Stimulated activated CD8-positive, alpha-beta memory T cell treated with anti-CD3 and anti-CD28 coated beads, Interleukin-12 subunit alpha, Interleukin-12 subunit beta, amount 100 ng/mL, for 1 hour (primary cell): Measurements from ENCODE around the gene CDH13.

Experiments
- DNase-seq: peaks from one replicate; pipeline ENCODE4 v3.0.0-alpha.2; 2020; ENCODE audit warnings: low read depth

Gene CDH13

GRCh38 chr16:83058376-83058775 lies 431.6 kb downstream of the CDH13 start:
- DNase-seq: no peak

GRCh38 chr16:83059237-83059636 lies 432.5 kb downstream of the CDH13 start:
- no peak for DNase-seq

- no peak for DNase-seq
These were observed 439.2 kb downstream of the CDH13 start for GRCh38 chr16:83066011-83066410.

- DNase-seq: no peak
These were observed 440.1 kb downstream of the CDH13 start for GRCh38 chr16:83066881-83067280.

DNA sequence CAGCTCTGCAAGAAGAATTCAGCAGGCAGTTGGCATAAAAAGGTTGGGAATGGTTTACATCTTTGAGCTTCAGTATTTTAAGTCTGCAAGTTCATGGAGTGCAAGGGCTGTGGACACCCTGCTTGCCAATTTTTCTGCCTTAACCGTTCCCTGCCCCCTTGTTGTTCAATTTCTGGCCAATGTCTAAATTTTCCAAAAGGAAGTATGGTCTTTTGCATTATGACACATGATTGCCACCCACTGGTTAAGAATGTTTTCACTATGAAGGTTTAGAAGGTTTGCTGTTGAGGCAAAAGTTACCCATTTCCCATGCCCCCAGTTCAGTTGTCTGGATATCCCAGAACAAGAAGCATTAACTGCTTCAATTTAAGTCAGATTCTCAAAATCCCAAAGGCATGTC lies 441.9 kb downstream of the CDH13 start:
- no peak for DNase-seq

DNA sequence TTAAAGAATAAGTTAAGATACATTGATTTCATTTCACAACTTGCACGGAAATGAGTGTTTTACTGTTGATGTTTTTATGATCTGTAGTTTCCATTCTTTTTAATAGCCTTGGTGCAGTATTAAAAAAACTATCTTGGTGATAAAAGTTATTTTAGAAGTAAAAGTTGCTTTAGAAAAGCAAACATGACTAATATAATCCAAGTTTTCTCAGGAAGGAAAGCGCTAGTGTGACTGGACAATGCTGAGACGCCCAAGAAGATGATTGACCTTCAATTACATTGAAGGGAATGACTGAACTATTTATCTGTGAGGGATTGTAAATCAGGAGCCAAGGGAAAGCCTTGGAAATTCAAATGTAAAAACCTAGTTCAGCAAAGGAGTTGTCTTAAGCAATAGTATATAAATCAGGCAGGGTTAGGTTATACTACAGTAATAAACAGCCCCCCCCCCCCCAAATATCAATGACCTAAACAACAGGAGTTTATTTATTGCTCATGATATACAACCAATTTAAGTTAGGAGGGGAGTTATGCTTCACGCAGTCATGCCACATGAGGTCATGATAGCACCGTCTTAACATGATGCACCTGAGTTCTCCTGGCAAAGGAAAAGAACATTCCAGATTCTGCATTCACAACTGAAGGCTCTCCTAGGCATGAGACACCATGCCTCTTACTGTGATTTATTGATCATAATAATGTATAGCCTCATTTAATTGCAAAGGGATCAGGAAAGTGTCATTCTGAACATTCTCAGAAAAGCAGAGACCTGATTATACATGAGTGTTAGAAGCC lies 443.8 kb downstream of the CDH13 start:
- DNase-seq: no peak

- no peak for DNase-seq
These were observed 449.2 kb downstream of the CDH13 start for GRCh38 chr16:83075956-83076355.

GRCh38 chr16:83083361-83083760 lies 456.6 kb downstream of the CDH13 start:
- no peak for DNase-seq

- no peak for DNase-seq
These were observed 458.9 kb downstream of the CDH13 start for GRCh38 chr16:83085660-83086059.

DNA sequence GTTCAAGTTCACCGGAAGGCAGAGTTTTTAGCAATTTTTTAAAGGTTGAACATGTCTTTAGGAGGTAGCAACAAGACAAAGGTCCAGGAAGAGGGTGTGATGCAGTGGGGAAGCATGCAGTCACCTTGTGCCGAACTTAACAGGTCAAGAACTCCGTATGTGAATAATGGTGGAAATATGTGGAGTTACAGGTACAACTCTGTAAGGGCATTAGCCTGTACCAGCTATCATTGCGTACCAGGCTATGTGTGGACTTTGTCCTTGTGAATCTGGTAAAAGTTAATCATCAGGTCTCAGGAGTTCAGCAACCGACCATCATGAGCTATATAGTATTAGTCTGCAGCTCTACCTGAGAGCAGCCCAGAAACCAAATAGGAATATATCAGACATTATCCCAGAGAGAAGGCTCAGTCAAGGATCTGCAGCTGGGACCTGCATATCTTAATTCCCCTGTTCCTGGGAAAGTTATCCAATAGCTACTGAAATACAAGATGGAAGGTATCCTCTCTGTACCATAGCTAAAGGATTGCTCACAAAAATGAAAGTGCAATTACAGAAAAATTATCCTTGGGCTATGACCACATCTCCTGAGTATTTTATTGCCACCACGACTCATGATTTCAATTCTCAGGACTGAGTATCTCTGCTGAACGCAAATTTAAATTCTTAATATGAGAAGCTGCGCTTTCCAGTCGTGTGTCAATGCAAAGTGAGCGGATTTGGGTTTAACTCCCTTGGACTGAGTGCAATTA lies 469.3 kb downstream of the CDH13 start:
- DNase-seq: no peak

DNA sequence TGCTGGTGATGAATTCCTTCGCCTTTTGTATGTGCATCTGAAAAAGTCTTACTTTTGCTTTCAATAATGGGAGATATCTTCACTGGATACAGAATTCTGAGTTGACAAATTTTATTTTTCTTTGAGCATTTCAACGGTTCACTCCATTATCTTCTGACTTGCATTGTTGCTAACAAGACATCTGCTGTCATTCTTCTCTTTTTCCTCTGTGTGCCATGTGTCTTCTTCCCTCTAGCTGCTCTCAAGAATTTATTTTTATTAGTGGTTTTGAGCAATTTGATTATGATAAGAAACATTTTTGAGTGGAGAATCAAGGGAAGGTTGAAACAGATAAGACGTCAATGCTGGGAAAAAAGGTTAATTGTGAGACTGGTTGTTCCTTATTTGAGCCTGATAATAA lies 471.8 kb downstream of the CDH13 start:
- no peak for DNase-seq

DNA sequence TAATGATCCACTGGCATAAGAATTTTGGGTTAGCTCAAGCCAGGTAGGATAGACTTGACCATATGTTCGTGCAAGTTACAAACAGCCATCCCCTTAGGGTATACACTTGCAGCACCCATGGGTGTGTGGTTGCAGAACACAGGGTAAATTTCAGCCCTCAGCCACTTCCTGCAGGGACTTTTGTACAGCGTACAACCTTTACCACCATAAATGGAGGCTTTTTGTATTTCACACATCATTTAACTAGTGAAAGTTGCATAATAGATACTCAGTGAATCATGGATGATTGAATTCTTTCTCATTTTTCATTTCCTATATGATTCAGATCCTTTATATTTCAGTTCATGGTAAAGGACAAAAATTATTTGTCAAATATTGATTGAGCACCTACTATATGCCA lies 473.9 kb downstream of the CDH13 start:
- DNase-seq: no peak

DNA sequence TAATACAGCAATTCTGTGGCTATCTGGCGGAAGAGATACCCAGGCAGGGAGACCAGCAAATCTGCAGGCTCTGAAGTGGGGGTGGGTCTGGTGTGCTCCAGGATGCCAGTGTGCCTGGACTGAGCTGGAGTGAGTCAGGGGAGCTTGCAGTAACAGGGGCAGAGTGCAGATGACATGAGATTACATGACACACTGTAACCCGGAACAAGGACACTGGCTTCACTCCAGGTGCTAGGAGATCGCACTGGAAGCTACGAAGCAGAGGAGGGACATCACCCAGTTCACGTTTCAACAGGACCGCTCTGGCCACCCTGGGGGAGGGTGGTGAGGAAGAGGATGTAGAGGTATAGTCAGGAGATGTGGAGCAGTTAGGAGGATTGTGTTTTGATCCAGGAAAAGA lies 475.6 kb downstream of the CDH13 start:
- DNase-seq: no peak

DNA sequence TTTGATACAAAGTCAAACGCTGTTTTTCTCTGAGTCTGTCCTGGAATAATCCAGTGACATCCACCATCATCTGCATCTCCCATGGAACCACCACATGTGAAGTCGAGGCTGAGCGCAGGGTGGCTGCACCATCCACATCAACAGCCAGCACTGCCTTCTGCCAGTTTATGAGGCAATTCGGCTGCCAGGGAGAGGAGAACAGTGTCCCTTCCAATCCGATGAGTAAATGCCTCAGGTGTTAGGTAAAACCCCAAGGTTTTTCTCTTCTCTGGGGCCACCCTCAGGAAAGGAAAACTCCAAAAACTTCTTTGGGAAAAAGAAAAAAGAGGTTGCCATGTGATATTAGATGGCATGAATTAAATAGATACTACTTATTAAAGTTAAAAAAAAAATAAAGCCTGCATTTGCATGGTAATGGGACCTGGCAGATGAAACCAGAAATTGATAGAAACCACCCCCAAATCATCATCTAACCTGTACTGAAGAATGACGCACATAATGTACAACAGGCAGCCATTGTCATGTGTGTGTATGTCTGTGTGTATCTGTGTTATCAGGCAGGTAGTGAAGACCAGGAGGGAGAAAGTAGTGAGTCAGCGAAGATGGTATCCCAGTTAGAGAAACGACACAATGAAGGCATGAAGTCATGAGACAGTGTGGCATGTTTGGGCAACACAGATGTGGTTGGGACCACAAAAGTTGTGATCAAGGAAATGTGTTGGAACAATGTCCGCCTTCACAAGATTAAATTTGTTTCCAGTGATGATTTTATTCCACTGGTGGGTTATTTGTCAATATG lies 478.7 kb downstream of the CDH13 start:
- no peak for DNase-seq

DNA sequence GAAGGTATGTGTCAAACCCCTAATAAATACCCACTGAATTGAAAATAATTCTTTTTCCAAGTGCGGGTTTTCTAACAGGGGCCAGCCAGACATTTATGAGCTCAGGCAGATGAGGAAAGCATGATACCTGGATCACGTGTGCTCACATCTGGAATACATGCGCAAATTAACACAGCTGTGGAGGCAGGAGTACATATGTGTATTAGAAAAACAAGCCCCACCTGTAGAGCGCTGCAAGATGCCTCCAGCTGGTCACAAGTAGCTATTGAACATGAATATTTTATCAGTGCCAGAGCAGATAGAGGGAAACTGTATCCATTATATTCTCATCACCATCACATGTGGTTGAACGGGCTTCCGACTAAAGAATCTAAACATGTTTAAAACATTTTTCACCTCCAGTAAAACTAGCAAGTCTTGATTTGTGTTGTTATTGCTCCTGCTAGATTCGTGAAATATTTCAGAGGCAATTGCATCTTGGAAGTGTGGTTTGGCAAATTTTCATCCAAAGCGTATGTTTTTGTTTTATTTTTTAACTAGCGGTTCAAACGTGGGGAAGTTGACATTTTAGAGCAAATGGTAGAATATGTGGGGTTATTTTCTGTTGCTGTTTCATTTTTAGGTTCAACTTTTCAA lies 482.8 kb downstream of the CDH13 start:
- DNase-seq: no peak

DNA sequence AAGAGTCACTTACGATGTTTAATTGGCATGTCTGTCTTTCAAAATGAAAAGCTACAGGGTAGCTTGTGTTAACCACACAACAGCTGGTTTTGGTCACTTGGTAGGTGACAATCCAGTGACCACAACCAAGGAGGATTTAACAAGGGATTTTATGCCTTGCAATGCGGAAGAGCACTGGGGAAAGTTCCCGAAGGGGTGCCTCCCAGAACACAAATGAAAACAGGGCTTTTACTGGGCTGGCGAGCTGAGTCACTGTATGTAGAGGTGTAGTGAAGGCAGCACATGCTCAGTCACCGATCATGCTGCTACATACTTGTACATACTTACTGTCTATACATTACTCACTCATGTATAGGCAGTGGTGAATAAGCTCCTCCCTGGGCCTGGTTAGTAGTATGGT lies 483.5 kb downstream of the CDH13 start:
- DNase-seq: no peak

DNA sequence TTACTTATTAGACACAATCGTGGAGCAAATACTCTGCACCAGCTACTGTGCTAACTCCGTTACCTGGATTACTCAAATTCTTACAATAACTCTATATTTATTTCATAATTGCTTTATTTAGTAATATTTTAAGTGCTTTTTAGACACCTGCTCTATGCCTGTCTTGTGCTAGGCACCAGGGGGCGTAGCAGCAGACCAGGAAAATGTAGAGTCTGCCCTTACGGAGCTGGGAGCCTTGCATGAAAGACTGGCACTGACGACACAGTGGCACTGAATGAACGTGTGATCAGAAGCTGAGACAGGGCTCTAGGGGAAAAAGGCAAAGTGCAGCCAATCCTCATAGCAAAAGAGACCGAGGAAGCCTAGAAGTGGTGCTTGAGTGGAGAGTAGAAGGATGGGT lies 486.5 kb downstream of the CDH13 start:
- DNase-seq: no peak

- no peak for DNase-seq
These were observed 487.0 kb downstream of the CDH13 start for GRCh38 chr16:83113811-83114210.

GRCh38 chr16:83115491-83116232 lies 488.9 kb downstream of the CDH13 start:
- no peak for DNase-seq

GRCh38 chr16:83116274-83116892 lies 489.6 kb downstream of the CDH13 start:
- DNase-seq: no peak

- no peak for DNase-seq
These were observed 491.0 kb downstream of the CDH13 start for GRCh38 chr16:83117810-83118209.
